ENCODE data around the gene KRT72.
A peak's percentile ranks its signal among the peaks of the same experiment; 100 is the strongest.

KRT72 gene

DNA sequence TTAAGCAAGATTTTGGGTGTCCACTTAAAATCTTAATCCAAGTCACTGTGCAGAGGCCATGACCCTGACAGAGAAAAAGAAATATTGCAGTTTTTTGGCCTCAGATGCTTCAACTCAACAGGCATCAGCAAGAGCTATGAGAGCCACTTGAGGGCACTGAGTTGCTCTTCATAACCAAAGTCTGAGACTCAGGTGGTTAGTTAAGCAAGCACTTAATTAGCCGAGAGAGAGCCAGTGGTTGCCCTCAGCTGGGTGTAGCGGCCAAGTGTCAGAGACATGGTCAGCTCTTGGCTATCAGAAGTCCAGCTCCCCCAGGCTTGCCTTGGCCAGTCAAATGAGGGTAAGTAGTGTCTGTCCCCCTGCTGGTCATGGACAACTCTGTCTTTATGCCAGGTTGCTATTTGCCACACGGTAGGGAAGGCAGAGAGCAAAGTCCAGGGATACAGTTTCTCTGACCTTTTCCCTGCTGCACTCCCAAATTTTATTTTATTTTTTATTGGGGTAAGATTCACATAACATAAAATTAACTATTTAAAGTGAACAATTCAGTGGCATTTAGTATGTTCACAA, 39.3 kb downstream of the KRT72 start:
- no peak overlapping the region for H3K14ac ChIP-seq (ENCODE audit: low read length)
- no peak overlapping the region for H2BK12ac ChIP-seq (ENCODE audit: low read length)
- peak; percentile 31 to 67 for DNase-seq
- no peak overlapping the region for H3K23ac ChIP-seq (ENCODE audit: low read length)
- H2BK5ac ChIP-seq (ENCODE audit: low read depth, low read length, poor library complexity), result no peak overlapping the region
- no peak overlapping the region for H4K91ac ChIP-seq (ENCODE audit: low read depth, low read length)
- no peak overlapping the region for H4K8ac ChIP-seq (ENCODE audit: low read depth, low read length)
- H4K12ac ChIP-seq (ENCODE audit: low read depth, low read length), result no peak overlapping the region
- H3K9me3 ChIP-seq (ENCODE audit: insufficient read depth, low read depth, low read length), result peaks cover 4% of the 10 kb centered on the region
- no peak overlapping the region for H2AK5ac ChIP-seq (ENCODE audit: low read length)
- no peaks in the 10 kb centered on the region for H3K27me3 ChIP-seq (ENCODE audit: insufficient read depth, low read length)
- no CpG with 5 or more reads among the region's 3 CpGs for WGBS (ENCODE audit: extremely low coverage, insufficient coverage, insufficient read length)
- no peak overlapping the region for H2AFZ ChIP-seq (ENCODE audit: insufficient read depth, low read length, poor library complexity)
- no peaks in the 10 kb centered on the region for H3K36me3 ChIP-seq (ENCODE audit: control insufficient read depth in 1 of 2, insufficient read depth in 2 of 2, low read length in 2 of 2)
- no peaks in the 10 kb centered on the region for H3K79me1 ChIP-seq (ENCODE audit: low read length)
- no peak overlapping the region for H3K18ac ChIP-seq (ENCODE audit: low read length)
- no peak overlapping the region for H2BK120ac ChIP-seq (ENCODE audit: insufficient read depth, low read length, poor library complexity)
- H3K4me1 ChIP-seq (ENCODE audit: control insufficient read depth in 1 of 2, insufficient read depth in 2 of 2, low read length in 2 of 2), result no peaks in the 10 kb centered on the region
- no peak overlapping the region for H3K4me2 ChIP-seq (ENCODE audit: low read length)
- no peak overlapping the region for H3K4me3 ChIP-seq (ENCODE audit: low read depth, low read length)
- no peak overlapping the region for H3K4ac ChIP-seq (ENCODE audit: low read depth, low read length)
- H3K27ac ChIP-seq (ENCODE audit: low read depth, low read length), result no peak overlapping the region
- no peaks in the 10 kb centered on the region for H3K79me2 ChIP-seq (ENCODE audit: control insufficient read depth, insufficient read depth, low read length, poor library complexity)
- no peak overlapping the region for H3K9ac ChIP-seq (ENCODE audit: low read length)

DNA sequence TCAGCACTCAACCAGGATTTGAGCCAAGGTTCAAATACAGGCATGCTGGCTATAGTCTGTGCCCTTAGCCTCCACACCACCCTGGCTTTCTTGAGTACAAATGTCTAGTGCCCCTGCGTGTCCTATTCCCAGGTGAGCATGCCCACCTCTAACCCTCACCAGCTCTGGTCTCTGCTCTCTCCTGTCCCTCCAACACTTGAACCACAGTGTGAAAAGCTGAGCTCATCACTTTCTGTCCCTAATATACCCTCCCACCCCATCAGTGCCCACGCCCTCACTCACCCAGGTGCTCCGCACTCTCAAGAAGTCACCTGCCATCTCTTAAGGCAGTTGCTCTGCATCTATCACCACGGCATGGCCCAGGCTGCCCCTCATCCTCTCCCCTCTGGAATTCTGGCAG, 41.3 kb downstream of the KRT72 start:
- no peak overlapping the region for H2BK12ac ChIP-seq (ENCODE audit: low read length)
- H4K91ac ChIP-seq (ENCODE audit: low read depth, low read length), result no peak overlapping the region
- no peaks in the 10 kb centered on the region for H3K79me1 ChIP-seq (ENCODE audit: low read length)
- H3K79me2 ChIP-seq (ENCODE audit: control insufficient read depth, insufficient read depth, low read length, poor library complexity), result no peaks in the 10 kb centered on the region
- no peak overlapping the region for H3K18ac ChIP-seq (ENCODE audit: low read length)
- no peak overlapping the region for H2BK5ac ChIP-seq (ENCODE audit: low read depth, low read length, poor library complexity)
- peaks cover 2% of the 10 kb centered on the region for H3K9me3 ChIP-seq (ENCODE audit: insufficient read depth, low read depth, low read length)
- no peak overlapping the region for H3K4ac ChIP-seq (ENCODE audit: low read depth, low read length)
- H3K9ac ChIP-seq (ENCODE audit: low read length), result no peak overlapping the region
- DNase-seq, result no peak
- H3K4me2 ChIP-seq (ENCODE audit: low read length), result no peak overlapping the region
- no peak overlapping the region for H3K27ac ChIP-seq (ENCODE audit: low read depth, low read length)
- no peak overlapping the region for H4K8ac ChIP-seq (ENCODE audit: low read depth, low read length)
- H3K14ac ChIP-seq (ENCODE audit: low read length), result no peak overlapping the region
- H3K36me3 ChIP-seq (ENCODE audit: control insufficient read depth in 1 of 2, insufficient read depth in 2 of 2, low read length in 2 of 2), result no peaks in the 10 kb centered on the region
- H4K12ac ChIP-seq (ENCODE audit: low read depth, low read length), result no peak overlapping the region
- no peak overlapping the region for H3K4me3 ChIP-seq (ENCODE audit: low read depth, low read length)
- H3K27me3 ChIP-seq (ENCODE audit: insufficient read depth, low read length), result no peaks in the 10 kb centered on the region
- H2BK120ac ChIP-seq (ENCODE audit: insufficient read depth, low read length, poor library complexity), result no peak overlapping the region
- WGBS (ENCODE audit: extremely low coverage, insufficient coverage, insufficient read length), result no CpG with 5 or more reads among the region's 4 CpGs
- H3K23ac ChIP-seq (ENCODE audit: low read length), result no peak overlapping the region
- H3K4me1 ChIP-seq (ENCODE audit: control insufficient read depth in 1 of 2, insufficient read depth in 2 of 2, low read length in 2 of 2), result no peaks in the 10 kb centered on the region
- H2AFZ ChIP-seq (ENCODE audit: insufficient read depth, low read length, poor library complexity), result no peak overlapping the region
- no peak overlapping the region for H2AK5ac ChIP-seq (ENCODE audit: low read length)

DNA sequence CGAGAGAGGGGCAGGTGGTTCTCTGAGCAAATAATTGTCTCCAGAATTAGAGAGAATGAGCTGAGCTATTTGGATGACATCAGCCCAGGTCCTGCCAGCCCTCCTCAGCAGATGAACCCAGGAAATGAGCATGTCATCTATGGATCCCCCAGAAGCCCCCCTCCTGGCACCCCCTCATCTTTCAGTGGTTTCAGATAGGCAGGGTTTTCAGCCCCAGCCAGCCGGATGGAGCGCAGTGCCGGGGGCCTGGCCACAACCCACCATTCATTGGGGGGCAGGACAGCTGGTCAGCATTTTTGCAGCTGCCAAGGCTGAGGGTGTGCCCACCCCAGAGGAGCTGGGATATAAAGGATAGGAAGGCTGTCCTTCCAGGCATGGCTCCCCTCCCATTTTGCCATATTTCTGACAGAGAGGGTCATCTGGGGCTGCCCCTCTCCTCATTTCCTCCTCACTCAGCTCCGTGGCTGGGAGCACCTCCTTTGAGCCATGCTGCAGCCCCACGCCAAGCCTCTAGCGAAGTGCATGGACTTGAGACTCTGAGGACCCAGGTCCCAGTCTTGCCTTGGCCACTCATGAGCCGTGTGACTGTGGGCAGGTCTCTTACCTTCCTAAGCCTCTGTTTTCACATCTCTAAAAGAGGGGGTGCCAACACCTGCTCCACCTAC, 42.4 kb downstream of the KRT72 start:
- H3K4me3 ChIP-seq (ENCODE audit: low read depth, low read length), result no peak overlapping the region
- H3K14ac ChIP-seq (ENCODE audit: low read length), result no peak overlapping the region
- no CpG with 5 or more reads among the region's 8 CpGs for WGBS (ENCODE audit: extremely low coverage, insufficient coverage, insufficient read length)
- no peaks in the 10 kb centered on the region for H3K9me3 ChIP-seq (ENCODE audit: insufficient read depth, low read depth, low read length)
- no peaks in the 10 kb centered on the region for H3K79me1 ChIP-seq (ENCODE audit: low read length)
- no peak overlapping the region for H3K27ac ChIP-seq (ENCODE audit: low read depth, low read length)
- H2BK5ac ChIP-seq (ENCODE audit: low read depth, low read length, poor library complexity), result no peak overlapping the region
- no peak overlapping the region for H3K4me2 ChIP-seq (ENCODE audit: low read length)
- H4K12ac ChIP-seq (ENCODE audit: low read depth, low read length), result no peak overlapping the region
- no peaks in the 10 kb centered on the region for H3K4me1 ChIP-seq (ENCODE audit: control insufficient read depth in 1 of 2, insufficient read depth in 2 of 2, low read length in 2 of 2)
- no peak overlapping the region for H3K9ac ChIP-seq (ENCODE audit: low read length)
- H2BK120ac ChIP-seq (ENCODE audit: insufficient read depth, low read length, poor library complexity), result no peak overlapping the region
- no peaks in the 10 kb centered on the region for H3K27me3 ChIP-seq (ENCODE audit: insufficient read depth, low read length)
- H3K4ac ChIP-seq (ENCODE audit: low read depth, low read length), result no peak overlapping the region
- H3K36me3 ChIP-seq (ENCODE audit: control insufficient read depth in 1 of 2, insufficient read depth in 2 of 2, low read length in 2 of 2), result no peaks in the 10 kb centered on the region
- no peak for DNase-seq
- H2AK5ac ChIP-seq (ENCODE audit: low read length), result no peak overlapping the region
- H2AFZ ChIP-seq (ENCODE audit: insufficient read depth, low read length, poor library complexity), result no peak overlapping the region
- no peak overlapping the region for H2BK12ac ChIP-seq (ENCODE audit: low read length)
- no peaks in the 10 kb centered on the region for H3K79me2 ChIP-seq (ENCODE audit: control insufficient read depth, insufficient read depth, low read length, poor library complexity)
- H4K8ac ChIP-seq (ENCODE audit: low read depth, low read length), result no peak overlapping the region
- no peak overlapping the region for H3K23ac ChIP-seq (ENCODE audit: low read length)
- H4K91ac ChIP-seq (ENCODE audit: low read depth, low read length), result no peak overlapping the region
- H3K18ac ChIP-seq (ENCODE audit: low read length), result no peak overlapping the region

DNA sequence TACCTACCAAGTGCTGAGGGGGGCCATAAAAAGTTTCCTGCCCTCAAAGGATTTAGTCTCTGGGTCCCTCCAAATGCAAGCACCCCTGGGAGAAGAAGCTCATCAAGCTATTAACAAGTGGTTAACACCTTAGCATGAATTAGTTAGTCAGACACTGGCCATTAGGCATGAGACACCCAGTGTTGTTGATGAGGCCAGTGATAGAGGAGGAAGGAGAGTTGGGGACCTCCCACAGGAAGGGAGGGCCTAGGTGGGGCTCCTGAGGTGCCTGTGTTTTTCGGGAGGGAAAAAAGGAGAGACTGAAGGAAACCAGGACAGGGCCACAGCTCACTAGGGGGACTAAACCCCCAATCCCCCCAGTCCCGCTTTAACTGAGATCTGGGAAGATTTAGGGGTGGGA, 43.8 kb downstream of the KRT72 start:
- no peak overlapping the region for H3K27ac ChIP-seq (ENCODE audit: low read depth, low read length)
- H3K79me1 ChIP-seq (ENCODE audit: low read length), result no peaks in the 10 kb centered on the region
- no peak overlapping the region for H2AFZ ChIP-seq (ENCODE audit: insufficient read depth, low read length, poor library complexity)
- no peak overlapping the region for H3K4me2 ChIP-seq (ENCODE audit: low read length)
- no peak overlapping the region for H3K23ac ChIP-seq (ENCODE audit: low read length)
- H4K8ac ChIP-seq (ENCODE audit: low read depth, low read length), result no peak overlapping the region
- no peak overlapping the region for H4K91ac ChIP-seq (ENCODE audit: low read depth, low read length)
- no peak overlapping the region for H3K18ac ChIP-seq (ENCODE audit: low read length)
- no peak overlapping the region for H3K4ac ChIP-seq (ENCODE audit: low read depth, low read length)
- H3K4me3 ChIP-seq (ENCODE audit: low read depth, low read length), result no peak overlapping the region
- WGBS (ENCODE audit: extremely low coverage, insufficient coverage, insufficient read length), result no CpG with 5 or more reads among the region's 2 CpGs
- H4K12ac ChIP-seq (ENCODE audit: low read depth, low read length), result no peak overlapping the region
- DNase-seq, result no peak
- H2BK5ac ChIP-seq (ENCODE audit: low read depth, low read length, poor library complexity), result no peak overlapping the region
- H3K36me3 ChIP-seq (ENCODE audit: control insufficient read depth in 1 of 2, insufficient read depth in 2 of 2, low read length in 2 of 2), result no peaks in the 10 kb centered on the region
- H3K9ac ChIP-seq (ENCODE audit: low read length), result no peak overlapping the region
- H3K14ac ChIP-seq (ENCODE audit: low read length), result no peak overlapping the region
- no peaks in the 10 kb centered on the region for H3K9me3 ChIP-seq (ENCODE audit: insufficient read depth, low read depth, low read length)
- no peaks in the 10 kb centered on the region for H3K27me3 ChIP-seq (ENCODE audit: insufficient read depth, low read length)
- H3K4me1 ChIP-seq (ENCODE audit: control insufficient read depth in 1 of 2, insufficient read depth in 2 of 2, low read length in 2 of 2), result no peaks in the 10 kb centered on the region
- H2BK12ac ChIP-seq (ENCODE audit: low read length), result no peak overlapping the region
- H2BK120ac ChIP-seq (ENCODE audit: insufficient read depth, low read length, poor library complexity), result no peak overlapping the region
- no peaks in the 10 kb centered on the region for H3K79me2 ChIP-seq (ENCODE audit: control insufficient read depth, insufficient read depth, low read length, poor library complexity)
- H2AK5ac ChIP-seq (ENCODE audit: low read length), result no peak overlapping the region
